ENCODE results near the gene ZNF841. TPM values are rescaled to one million over a fixed set of nuclear protein-coding genes. Genes with fewer than 3 reads are reported as not detected.
"Not testable (repeated sequence)": the region's sequence is repeated elsewhere in the genome, so short reads cannot be mapped to it uniquely, and the experiment has no call there.

Gene ZNF841
- total RNA-seq, 1 donor from 2014 or later = 14.3 TPM

DNA sequence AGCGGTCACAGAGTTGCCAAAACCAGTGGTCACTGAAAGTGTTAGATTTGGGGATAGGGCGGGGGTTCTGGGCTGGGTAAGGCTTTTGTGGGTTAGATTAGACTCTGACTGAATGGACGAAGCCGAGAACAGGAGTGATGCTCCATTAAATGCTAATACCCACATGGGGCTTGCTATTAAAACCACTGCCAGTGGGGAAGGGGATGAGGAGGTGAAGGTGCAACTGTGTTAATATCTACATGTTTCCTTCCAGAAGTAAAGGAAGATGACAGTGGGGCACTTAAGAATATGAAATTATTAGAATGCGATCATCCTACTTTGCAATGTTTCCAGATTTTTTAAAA lies 66.8 kb downstream of the ZNF841 start:
- no peaks in the 10 kb centered on the region for H3K27me3 Mint-ChIP-seq (ENCODE audit: low read depth)
- H3K27ac Mint-ChIP-seq (ENCODE audit: unreplicated experiment) = peak overlapping the region; percentile 98
- H3K36me3 Mint-ChIP-seq (ENCODE audit: low read depth) = peaks cover 72% of the 10 kb centered on the region
- TF ChIP-seq, protein P1, sequence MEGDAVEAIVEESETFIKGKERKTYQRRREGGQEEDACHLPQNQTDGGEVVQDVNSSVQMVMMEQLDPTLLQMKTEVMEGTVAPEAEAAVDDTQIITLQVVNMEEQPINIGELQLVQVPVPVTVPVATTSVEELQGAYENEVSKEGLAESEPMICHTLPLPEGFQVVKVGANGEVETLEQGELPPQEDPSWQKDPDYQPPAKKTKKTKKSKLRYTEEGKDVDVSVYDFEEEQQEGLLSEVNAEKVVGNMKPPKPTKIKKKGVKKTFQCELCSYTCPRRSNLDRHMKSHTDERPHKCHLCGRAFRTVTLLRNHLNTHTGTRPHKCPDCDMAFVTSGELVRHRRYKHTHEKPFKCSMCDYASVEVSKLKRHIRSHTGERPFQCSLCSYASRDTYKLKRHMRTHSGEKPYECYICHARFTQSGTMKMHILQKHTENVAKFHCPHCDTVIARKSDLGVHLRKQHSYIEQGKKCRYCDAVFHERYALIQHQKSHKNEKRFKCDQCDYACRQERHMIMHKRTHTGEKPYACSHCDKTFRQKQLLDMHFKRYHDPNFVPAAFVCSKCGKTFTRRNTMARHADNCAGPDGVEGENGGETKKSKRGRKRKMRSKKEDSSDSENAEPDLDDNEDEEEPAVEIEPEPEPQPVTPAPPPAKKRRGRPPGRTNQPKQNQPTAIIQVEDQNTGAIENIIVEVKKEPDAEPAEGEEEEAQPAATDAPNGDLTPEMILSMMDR (conservative IDR thresholded peaks at IDR 0.05) = no peak
- H3K9me3 Mint-ChIP-seq = peaks cover 30% of the 10 kb centered on the region
- DNase-seq (ENCODE audit: low read depth, low spot score) = no peak
- peaks cover 21% of the 10 kb centered on the region for H3K4me1 Mint-ChIP-seq
- peak overlapping the region; percentile 91 for H3K4me3 Mint-ChIP-seq

DNA sequence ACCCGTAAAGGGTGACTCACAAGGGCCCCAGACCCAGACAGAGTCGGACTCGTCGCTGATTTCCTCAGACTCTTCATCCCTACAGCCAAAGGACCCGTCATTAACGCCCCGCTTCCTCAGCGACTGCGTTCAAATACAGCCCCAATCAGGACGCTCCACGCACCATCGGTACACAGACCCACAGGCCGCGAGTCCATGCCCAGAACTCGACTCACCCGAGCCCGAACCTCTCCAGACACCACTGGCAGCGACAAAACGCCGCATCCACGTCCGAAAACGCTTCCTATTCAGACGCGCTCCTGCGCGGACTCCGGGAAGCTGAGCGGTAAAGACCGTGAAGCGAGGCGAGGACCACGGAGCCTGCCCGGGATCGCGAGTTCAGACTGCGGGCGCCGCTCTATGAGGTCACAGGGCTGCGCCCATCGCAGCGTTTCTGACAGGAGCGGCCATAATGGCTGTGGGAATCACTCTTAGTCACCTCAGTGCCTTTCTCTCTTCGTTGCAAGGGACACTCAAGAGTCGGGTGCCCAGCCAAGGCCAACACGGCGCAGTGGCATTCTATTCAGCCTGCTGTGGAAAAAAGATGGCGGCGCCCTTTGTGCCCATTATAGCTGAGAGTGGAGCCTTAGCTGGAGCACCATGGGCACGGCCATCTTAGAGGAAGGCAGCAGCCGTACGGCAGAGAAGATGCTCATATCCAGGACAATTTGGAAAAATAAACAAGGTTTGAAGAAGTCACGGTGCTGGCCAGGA lies 67.4 kb downstream of the ZNF841 start, which contains the start of gene ZNF614:
Gene ZNF614, minus strand, starts transcription at position 353 of the 753 bp plus-strand sequence. CDS start 2,634 bp downstream, outside the sequence.
- peaks cover 21% of the 10 kb centered on the region for H3K4me1 Mint-ChIP-seq
- DNase-seq (ENCODE audit: low read depth, low spot score) = peak; percentile 75
- H3K27me3 Mint-ChIP-seq (ENCODE audit: low read depth) = no peaks in the 10 kb centered on the region
- peak within 1 kb of the TSS; percentile 91 for H3K4me3 Mint-ChIP-seq
- peaks cover 28% of the 10 kb centered on the region for H3K9me3 Mint-ChIP-seq
- TF ChIP-seq, protein P1 (conservative IDR thresholded peaks at IDR 0.05) = no peak
- peak within 1 kb of the TSS; percentile 98 for H3K27ac Mint-ChIP-seq (ENCODE audit: unreplicated experiment)
- H3K36me3 Mint-ChIP-seq (ENCODE audit: low read depth) = peaks cover 72% of the 10 kb centered on the region

DNA sequence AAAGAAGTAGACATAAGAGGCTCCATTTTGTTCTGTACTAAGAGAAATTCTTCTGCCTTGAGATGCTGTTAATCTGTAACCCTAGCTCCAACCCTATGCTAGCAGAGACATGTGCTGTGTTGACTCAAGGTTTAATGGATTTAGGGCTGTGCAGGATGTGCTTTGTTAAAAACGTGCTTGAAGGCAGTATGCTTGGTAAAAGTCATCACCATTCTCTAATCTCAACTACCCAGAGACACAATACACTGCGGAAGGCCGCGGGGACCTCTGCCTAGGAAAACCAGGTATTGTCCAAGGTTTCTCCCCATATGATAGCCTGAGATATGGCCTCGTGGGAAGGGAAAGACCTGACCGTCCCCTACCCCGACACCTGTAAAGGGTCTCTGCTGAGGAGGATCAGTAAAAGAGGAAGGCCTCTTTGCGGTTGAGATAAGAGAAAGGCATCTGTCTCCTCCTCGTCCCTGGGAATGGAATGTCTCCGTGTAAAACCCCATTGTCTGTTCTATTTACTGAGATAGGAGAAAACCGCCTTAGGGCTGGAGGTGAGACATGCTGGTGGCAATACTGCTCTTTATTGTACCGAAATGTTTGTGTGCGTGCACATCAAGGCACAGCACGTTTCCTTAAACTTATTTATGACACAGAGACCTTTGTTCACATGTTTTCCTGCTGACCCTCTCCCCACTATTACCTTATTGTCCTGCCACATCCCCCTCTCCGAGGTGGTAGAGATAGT lies 69.1 kb downstream of the ZNF841 start:
- not testable (repeated sequence) for H3K27ac Mint-ChIP-seq (ENCODE audit: unreplicated experiment); DNase-seq (ENCODE audit: low read depth, low spot score); H3K27me3 Mint-ChIP-seq (ENCODE audit: low read depth)
- Mint-ChIP-seq H3K4me3 (peak overlapping the region; percentile 91), H3K4me1 (peaks cover 21% of the 10 kb centered on the region), H3K9me3 (peaks cover 31% of the 10 kb centered on the region), H3K36me3 (ENCODE audit: low read depth) (peaks cover 75% of the 10 kb centered on the region)

DNA sequence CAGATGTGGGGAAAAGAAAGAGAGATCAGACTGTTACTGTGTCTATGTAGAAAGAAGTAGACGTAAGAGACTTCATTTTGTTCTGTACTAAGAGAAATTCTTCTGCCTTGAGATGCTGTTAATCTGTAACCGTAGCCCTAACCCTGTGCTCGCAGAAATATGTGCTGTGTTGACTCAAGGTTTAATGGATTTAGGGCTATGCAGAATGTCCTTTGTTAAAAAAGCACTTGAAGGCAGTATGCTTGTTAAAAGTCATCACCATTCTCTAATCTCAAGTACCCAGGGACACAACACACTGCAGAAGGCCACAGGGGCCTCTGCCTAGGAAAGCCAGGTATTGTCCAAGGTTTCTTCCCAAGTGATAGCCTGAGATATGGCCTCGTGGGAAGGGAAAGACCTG lies 71.1 kb downstream of the ZNF841 start:
- not testable (repeated sequence) for H3K27me3 Mint-ChIP-seq (ENCODE audit: low read depth); DNase-seq (ENCODE audit: low read depth, low spot score); H3K27ac Mint-ChIP-seq (ENCODE audit: unreplicated experiment)
- Mint-ChIP-seq H3K9me3 (peaks cover 36% of the 10 kb centered on the region), H3K36me3 (ENCODE audit: low read depth) (peaks cover 77% of the 10 kb centered on the region), H3K4me3 (peak overlapping the region; percentile 41), H3K4me1 (peaks cover 21% of the 10 kb centered on the region)

DNA sequence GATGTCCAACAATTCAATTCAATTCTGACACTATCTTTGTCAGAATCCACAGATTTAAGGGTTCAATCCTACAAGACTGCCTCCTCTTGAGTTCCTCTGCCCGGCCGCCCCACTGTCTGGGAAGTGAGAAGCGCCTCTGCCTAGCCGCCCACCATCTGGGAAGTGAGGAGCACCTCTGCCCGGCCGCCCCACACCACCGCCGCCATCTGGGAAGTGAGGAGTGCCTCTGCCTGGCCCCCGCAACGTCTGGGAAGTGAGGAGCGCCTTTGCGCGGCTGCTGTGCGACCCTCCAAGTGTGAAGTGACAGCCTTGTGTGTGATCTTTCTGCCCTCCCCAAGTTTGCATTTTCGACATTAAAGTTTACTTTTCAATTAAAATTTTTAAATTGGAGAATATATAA lies 73.4 kb downstream of the ZNF841 start:
- Mint-ChIP-seq H3K4me1 (peaks cover 5% of the 10 kb centered on the region), H3K9me3 (peaks cover 39% of the 10 kb centered on the region)
- TF ChIP-seq, protein P1 (conservative IDR thresholded peaks at IDR 0.05) = no peak

DNA sequence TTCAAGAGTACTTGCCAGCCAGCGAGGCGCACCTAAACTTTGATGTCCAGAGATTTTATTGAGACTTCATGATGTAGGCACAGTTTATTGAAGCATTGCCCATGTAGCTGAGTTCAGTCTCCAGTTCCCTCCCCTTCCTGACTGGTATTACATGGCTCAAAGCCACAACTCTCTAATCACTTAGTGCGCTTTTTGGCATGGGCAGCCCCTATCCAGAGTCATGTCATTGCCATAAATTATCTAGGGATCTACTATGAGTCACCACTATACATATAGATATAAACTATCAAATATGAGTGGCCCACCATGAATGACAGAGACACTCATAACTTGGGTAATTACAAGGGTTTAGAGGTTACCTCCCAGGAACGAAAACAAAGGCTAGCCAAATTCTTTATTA lies 75.1 kb downstream of the ZNF841 start:
- no peaks in the 10 kb centered on the region for H3K4me1 Mint-ChIP-seq
- no peak overlapping the region for H3K27ac Mint-ChIP-seq (ENCODE audit: unreplicated experiment)
- TF ChIP-seq, protein P1 (conservative IDR thresholded peaks at IDR 0.05) = no peak
- DNase-seq (ENCODE audit: low read depth, low spot score) = no peak
- peaks cover 93% of the 10 kb centered on the region for H3K36me3 Mint-ChIP-seq (ENCODE audit: low read depth)
- no peak overlapping the region for H3K4me3 Mint-ChIP-seq
- H3K9me3 Mint-ChIP-seq = peaks cover 46% of the 10 kb centered on the region
- no peaks in the 10 kb centered on the region for H3K27me3 Mint-ChIP-seq (ENCODE audit: low read depth)

More for the DNA sequence above, 73.4 kb downstream of the ZNF841 start:
- H3K4me3 Mint-ChIP-seq = no peak overlapping the region
- no peaks in the 10 kb centered on the region for H3K27me3 Mint-ChIP-seq (ENCODE audit: low read depth)
- H3K27ac Mint-ChIP-seq (ENCODE audit: unreplicated experiment) = no peak overlapping the region
- H3K36me3 Mint-ChIP-seq (ENCODE audit: low read depth) = peaks cover 93% of the 10 kb centered on the region
- DNase-seq (ENCODE audit: low read depth, low spot score) = no peak

Other genes starting within 250 kb of the ZNF841 start
- 15.7 and 20.4 TPM in 2 replicates for gene ZNF577, start 207.8 kb downstream of the ZNF841 start, total RNA-seq
- 33.7 TPM in 2 replicates for gene ZNF649, start 190.7 kb downstream of the ZNF841 start, total RNA-seq
- 6.3 and 8.7 TPM in 2 replicates for gene ZNF613, start 168.3 kb downstream of the ZNF841 start, total RNA-seq
- 6.5 and 6.9 TPM in 2 replicates for gene ZNF350, start 108.9 kb downstream of the ZNF841 start, total RNA-seq
- gene ZNF615, start 87.6 kb downstream of the ZNF841 start, total RNA-seq = 11.0 and 11.2 TPM in 2 replicates
- gene ZNF614, start 67.4 kb downstream of the ZNF841 start, total RNA-seq = 11.5 and 12.5 TPM in 2 replicates
- 19.9 and 22.5 TPM in 2 replicates for gene ZNF432, start 46.9 kb downstream of the ZNF841 start, total RNA-seq
- 18.9 and 25.2 TPM in 2 replicates for gene ZNF616, start 44.2 kb upstream of the ZNF841 start, total RNA-seq
- gene ZNF836, start 75.9 kb upstream of the ZNF841 start, total RNA-seq = 11.6 and 11.9 TPM in 2 replicates
- 422 TPM in 2 replicates for gene PPP2R1A, start 94.3 kb upstream of the ZNF841 start, total RNA-seq
- gene ZNF766, start 173.8 kb upstream of the ZNF841 start, total RNA-seq = 21.5 and 22.9 TPM in 2 replicates
- 24.7 and 25.2 TPM in 2 replicates for gene ZNF480, start 201.4 kb upstream of the ZNF841 start, total RNA-seq
- 10.0 and 11.5 TPM in 2 replicates for gene ZNF610, start 240.5 kb upstream of the ZNF841 start, total RNA-seq

Measured in neural crest cell (in vitro differentiated cells).